Ureter (tissue), 1 donor: ENCODE measurements around the gene FLT1. TPM values are rescaled to one million over a fixed set of nuclear protein-coding genes. Genes with fewer than 3 reads are reported as not detected.

ENCODE experiments used
- DNase-seq: peaks from one replicate; pipeline ENCODE4 v3.0.0-alpha.2; 2020; ENCODE audit warnings: low spot score
- total RNA-seq: library from RNA; stranded (reverse); gene quantifications from one replicate; pipeline ENCODE4 v1.2.4, GENCODE V29; 2023
- donor health status: DM: yes; HTN: yes; CAD: no.

Gene FLT1
- total RNA-seq = 51.1 TPM

GRCh38 chr13:28494778-28495537, at the start of gene FLT1:
Gene FLT1 (minus strand): TSS chr13:28495128. CDS start chr13:28494843, 285 bp downstream.
- DNase-seq = peak; percentile 50

GRCh38 chr13:28544026-28544425, 49.1 kb upstream of the FLT1 start:
- no peak for DNase-seq

GRCh38 chr13:28542804-28543203, 47.9 kb upstream of the FLT1 start:
- DNase-seq = no peak

- no peak for DNase-seq
Measured at GRCh38 chr13:28541966-28542365, 47.0 kb upstream of the FLT1 start.

- no peak for DNase-seq
Measured at GRCh38 chr13:28540612-28541011, 45.7 kb upstream of the FLT1 start.

- DNase-seq = no peak
Measured at GRCh38 chr13:28539625-28540286, 44.8 kb upstream of the FLT1 start.

- no peak for DNase-seq
Measured at GRCh38 chr13:28538932-28539331, 44.0 kb upstream of the FLT1 start.

- no peak for DNase-seq
Measured at GRCh38 chr13:28537171-28537570, 42.2 kb upstream of the FLT1 start.

GRCh38 chr13:28536371-28536770, 41.4 kb upstream of the FLT1 start:
- no peak for DNase-seq

- DNase-seq = no peak
Measured at GRCh38 chr13:28535734-28536133, 40.8 kb upstream of the FLT1 start.

- DNase-seq = no peak
Measured at GRCh38 chr13:28534801-28535200, 39.9 kb upstream of the FLT1 start.

- no peak for DNase-seq
Measured at GRCh38 chr13:28534210-28534609, 39.3 kb upstream of the FLT1 start.

- no peak for DNase-seq
Measured at GRCh38 chr13:28533441-28534166, 38.7 kb upstream of the FLT1 start.

GRCh38 chr13:28533125-28533436, 38.2 kb upstream of the FLT1 start:
- DNase-seq = no peak

GRCh38 chr13:28532388-28533124, 37.6 kb upstream of the FLT1 start:
- no peak for DNase-seq

- DNase-seq = no peak
Measured at GRCh38 chr13:28531845-28532387, 37.0 kb upstream of the FLT1 start.

- DNase-seq = no peak
Measured at GRCh38 chr13:28531077-28531844, 36.3 kb upstream of the FLT1 start.

GRCh38 chr13:28530729-28531076, 35.8 kb upstream of the FLT1 start:
- no peak for DNase-seq

GRCh38 chr13:28529836-28530235, 34.9 kb upstream of the FLT1 start:
- no peak for DNase-seq

- no peak for DNase-seq
Measured at GRCh38 chr13:28528848-28529247, 33.9 kb upstream of the FLT1 start.

GRCh38 chr13:28528388-28528787, 33.5 kb upstream of the FLT1 start:
- DNase-seq = no peak
